Erythroblast (primary cell): ENCODE measurements around the gene CORO2B.

Experiments used
- GATA1 ChIP-seq: IDR thresholded peaks from 2 replicates; pipeline ENCODE4 v1.6.1; 2011; ENCODE audit warnings: low read depth, mild to moderate bottlenecking, control low read depth, low read length, moderate library complexity
- POLR2A ChIP-seq: IDR thresholded peaks from 2 replicates; pipeline ENCODE4 v1.6.1; 2011; ENCODE audit warnings: mild to moderate bottlenecking, low read length

DNA sequence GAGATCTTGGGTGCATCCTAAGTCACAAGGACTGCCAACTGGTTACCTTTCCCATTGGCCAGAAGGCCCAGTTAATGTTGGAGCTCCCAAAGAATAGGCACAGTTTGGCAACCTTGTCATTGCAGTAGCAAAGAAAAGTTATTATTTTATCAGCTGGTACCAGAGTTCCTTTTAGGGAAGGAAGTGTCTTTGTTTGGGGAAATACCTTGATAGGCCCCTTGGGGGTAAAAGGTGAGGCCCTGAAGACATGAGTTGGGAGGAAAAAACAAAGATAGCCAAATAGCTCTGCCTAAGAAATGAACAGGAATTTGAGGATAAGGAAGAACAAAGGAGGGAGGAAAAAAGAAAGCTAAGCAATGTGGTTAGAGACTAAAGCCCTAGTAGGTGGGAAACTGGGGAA lies 156.1 kb downstream of the CORO2B start:
- TF ChIP-seq POLR2A: no peak
- no peak for TF ChIP-seq GATA1
